ENCODE measurements around the gene CSTPP1. TPM values are rescaled to one million over a fixed set of nuclear protein-coding genes. Genes with fewer than 3 reads are reported as not detected.

The CSTPP1 gene
- total RNA-seq, 2 experiments from 2014 or later = 12.8 to 14.4 TPM

GRCh38 chr11:47021965-47022364, 85.4 kb downstream of the CSTPP1 start:
- DNase-seq = no peak
- ChIA-PET POLR2A (no interaction called here), CTCF (interaction anchor here (1.1 to 1.7 kb wide), 3 partner anchors 9 to 131 kb away, joined by 3 to 5 read pairs (median 5); no protein-coding TSS in a partner anchor)
- no peaks in the 10 kb centered on the region for H3K36me3 Mint-ChIP-seq (ENCODE audit: low read depth)
- H3K27ac Mint-ChIP-seq = no peak overlapping the region
- intact Hi-C loops (cut with micrococcal nuclease) = no loop called here
- no peaks in the 10 kb centered on the region for H3K9me3 Mint-ChIP-seq
- ATAC-seq = no peak
- H3K27me3 Mint-ChIP-seq = no peaks in the 10 kb centered on the region
- TF ChIP-seq CTCF (IDR thresholded peaks at IDR 0.05) = no peak
- H3K4me3 Mint-ChIP-seq = no peak overlapping the region
- H3K4me1 Mint-ChIP-seq (ENCODE audit: low read depth) = no peaks in the 10 kb centered on the region

- Mint-ChIP-seq H3K27me3 (no peaks in the 10 kb centered on the region), H3K9me3 (no peaks in the 10 kb centered on the region), H3K4me3 (no peak overlapping the region), H3K4me1 (ENCODE audit: low read depth) (peaks cover 2% of the 10 kb centered on the region), H3K36me3 (ENCODE audit: low read depth) (no peaks in the 10 kb centered on the region), H3K27ac (no peak overlapping the region)
- intact Hi-C loops (cut with micrococcal nuclease) = no loop called here
- no peak for TF ChIP-seq CTCF (IDR thresholded peaks at IDR 0.05)
- DNase-seq (no peak), ATAC-seq (no peak)
- ChIA-PET CTCF (interaction anchor here (3.0 kb wide), 1 partner anchor 125 kb away, joined by 9 read pairs; no protein-coding TSS in a partner anchor), POLR2A (no interaction called here)
Measured at GRCh38 chr11:47028195-47029093, 91.9 kb downstream of the CSTPP1 start.

GRCh38 chr11:47033439-47033838, 96.9 kb downstream of the CSTPP1 start:
- Mint-ChIP-seq H3K4me1 (ENCODE audit: low read depth) (no peaks in the 10 kb centered on the region), H3K27me3 (no peaks in the 10 kb centered on the region), H3K36me3 (ENCODE audit: low read depth) (peaks cover 1% of the 10 kb centered on the region), H3K27ac (no peak overlapping the region), H3K4me3 (no peak overlapping the region), H3K9me3 (no peaks in the 10 kb centered on the region)
- POLR2A ChIA-PET = no interaction called here
- TF ChIP-seq CTCF (IDR thresholded peaks at IDR 0.05) = no peak
- intact Hi-C loops (cut with micrococcal nuclease) = no loop called here
- CTCF ChIA-PET = no interaction called here
- no peak for DNase-seq
- no peak for ATAC-seq

GRCh38 chr11:47034091-47034490, 97.5 kb downstream of the CSTPP1 start:
- Mint-ChIP-seq H3K9me3 (no peaks in the 10 kb centered on the region), H3K4me3 (no peak overlapping the region), H3K27me3 (no peaks in the 10 kb centered on the region), H3K36me3 (ENCODE audit: low read depth) (peaks cover 1% of the 10 kb centered on the region), H3K27ac (no peak overlapping the region), H3K4me1 (ENCODE audit: low read depth) (no peaks in the 10 kb centered on the region)
- POLR2A ChIA-PET = interaction anchor here (0.6 kb wide), 1 partner anchor 27 kb away, joined by 4 read pairs; no protein-coding TSS in a partner anchor
- TF ChIP-seq CTCF (IDR thresholded peaks at IDR 0.05) = no peak
- intact Hi-C loops (cut with micrococcal nuclease) = no loop called here
- DNase-seq (no peak), ATAC-seq (no peak)
- CTCF ChIA-PET = no interaction called here

GRCh38 chr11:47035108-47035507, 98.5 kb downstream of the CSTPP1 start:
- no peak for ATAC-seq
- no peak for DNase-seq
- peaks cover 1% of the 10 kb centered on the region for H3K36me3 Mint-ChIP-seq (ENCODE audit: low read depth)
- TF ChIP-seq CTCF (IDR thresholded peaks at IDR 0.05) = no peak
- no peak overlapping the region for H3K27ac Mint-ChIP-seq
- H3K4me3 Mint-ChIP-seq = no peak overlapping the region
- no peaks in the 10 kb centered on the region for H3K9me3 Mint-ChIP-seq
- intact Hi-C loops (cut with micrococcal nuclease) = no loop called here
- ChIA-PET CTCF (interaction anchor here (1.0 kb wide), 1 partner anchor 8 kb away, joined by 3 read pairs; no protein-coding TSS in a partner anchor), POLR2A (no interaction called here)
- H3K27me3 Mint-ChIP-seq = no peaks in the 10 kb centered on the region
- no peaks in the 10 kb centered on the region for H3K4me1 Mint-ChIP-seq (ENCODE audit: low read depth)
